ENCODE data around the gene FNIP2.

DNA sequence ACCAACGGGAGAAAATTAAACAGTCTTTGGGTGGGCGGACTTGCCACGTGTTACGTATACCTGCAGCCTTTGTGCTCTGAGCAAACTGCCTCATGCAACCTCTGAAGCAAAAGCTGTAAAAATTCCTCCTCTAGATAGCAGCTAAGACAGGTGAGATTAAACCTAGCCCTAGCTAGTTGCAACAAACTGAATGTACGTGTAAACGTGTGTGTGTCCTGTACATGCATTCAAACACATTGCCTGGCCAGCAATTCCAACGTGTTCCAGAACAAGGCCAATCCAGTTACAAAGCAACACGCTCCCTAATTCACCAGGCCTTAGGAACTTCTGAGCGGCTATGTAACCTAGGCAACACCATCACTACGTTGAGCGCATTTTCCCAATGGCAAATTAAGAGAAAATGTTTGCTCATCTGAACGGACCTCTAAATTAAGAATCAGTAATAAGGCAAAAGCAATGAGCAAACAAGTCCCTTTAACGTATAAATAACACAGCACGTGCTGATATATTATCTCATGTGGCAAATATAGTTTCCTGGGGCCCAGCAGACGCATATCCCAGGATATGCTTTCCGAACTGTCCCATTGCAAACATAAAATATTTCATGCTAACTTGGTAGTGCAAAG, 46.4 kb upstream of the FNIP2 start:
- TF ChIP-seq CTCF (conservative IDR thresholded peaks at IDR 0.05; ENCODE audit: low read length) (no peak), EZH2phosphoT487 (IDR thresholded peaks at IDR 0.05; ENCODE audit: borderline replicate concordance) (no peak)
